ENCODE data around the gene CD2BP2. TPM values are rescaled to one million over a fixed set of nuclear protein-coding genes. Genes with fewer than 3 reads are reported as not detected.
A peak's percentile ranks its signal among the peaks of the same experiment; 100 is the strongest.

Gene CD2BP2
- total and polyA plus RNA-seq, 2 of the 13 experiments (the other 11 are each of a cell fraction or from before 2014, with no cell fraction given): 24.9 to 54.6 TPM

GRCh38 chr16:30355144-30355953 lies at the start of gene CD2BP2 (continued):
- TF ChIP-seq DMTF1 (CRISPR knock-in tag; IDR thresholded peaks at IDR 0.05): peak; percentile 98; the same call in 1 of the 2 replicates
- peak; percentile 87 for TF ChIP-seq WIZ (CRISPR knock-in tag; IDR thresholded peaks at IDR 0.05)
- no peak for TF ChIP-seq MBNL3 (CRISPR knock-in tag; conservative IDR thresholded peaks at IDR 0.05)
- peak; percentile 34 for TF ChIP-seq ZNF362 (CRISPR knock-in tag; IDR thresholded peaks at IDR 0.05; ENCODE audit: borderline replicate concordance)
- no peak for TF ChIP-seq FOXO1 (CRISPR knock-in tag; IDR thresholded peaks at IDR 0.05)
- peak; percentile 47 for TF ChIP-seq NFYB (CRISPR knock-in tag; IDR thresholded peaks at IDR 0.05)
- TF ChIP-seq KLF11 (CRISPR knock-in tag; IDR thresholded peaks at IDR 0.05): peak; percentile 59; the same call in 1 of the 2 replicates
- 0 out of 2 replicates have a peak, but pooled peaks have one; percentile 41 for TF ChIP-seq ELK4 (CRISPR knock-in tag; IDR thresholded peaks at IDR 0.05; ENCODE audit: borderline replicate concordance)
- TF ChIP-seq ZNF367 (CRISPR knock-in tag; IDR thresholded peaks at IDR 0.05; ENCODE audit: borderline replicate concordance): peak; percentile 68; the same call in 1 of the 2 replicates
- no peak; the same call in 1 of the 2 replicates for TF ChIP-seq ZNF800 (CRISPR knock-in tag; IDR thresholded peaks at IDR 0.05)
- no peak for TF ChIP-seq SOX6 (IDR thresholded peaks at IDR 0.05)
- peak; percentile 93 for TF ChIP-seq SOX6 (CRISPR knock-in tag; IDR thresholded peaks at IDR 0.05)
- TF ChIP-seq ZNF333 (CRISPR knock-in tag; IDR thresholded peaks at IDR 0.05; ENCODE audit: borderline replicate concordance): no peak
- peak; percentile 27; the same call in 1 of the 2 replicates for TF ChIP-seq ZNF383 (CRISPR knock-in tag; IDR thresholded peaks at IDR 0.05; ENCODE audit: borderline replicate concordance)
- TF ChIP-seq IRF1 (CRISPR knock-in tag; IDR thresholded peaks at IDR 0.05; ENCODE audit: low read depth): 0 out of 2 replicates have a peak, but pooled peaks have one; percentile 5
- TF ChIP-seq HNF1B (CRISPR knock-in tag; IDR thresholded peaks at IDR 0.05): peak; percentile 22; the same call in 1 of the 2 replicates
- peak; percentile 68; the same call in 1 of the 2 replicates for TF ChIP-seq ZNF775 (CRISPR knock-in tag; IDR thresholded peaks at IDR 0.05; ENCODE audit: borderline replicate concordance)
- TF ChIP-seq DMAP1 (CRISPR knock-in tag; IDR thresholded peaks at IDR 0.05): peak; percentile 88
- peak; percentile 75 for TF ChIP-seq ZMYM4 (CRISPR knock-in tag; IDR thresholded peaks at IDR 0.05)
